GM12878 (cell line): ENCODE results near the gene FAM193A. TPM values are rescaled to one million over a fixed set of nuclear protein-coding genes. Genes with fewer than 3 reads are reported as not detected.

ENCODE experiments used
- BHLHE40 ChIP-seq, 2 experiments: fragments of 450-650 bp in 1 of 2; IDR thresholded peaks; 2 replicates each; pipeline ENCODE4 v1.6.1; 2011 to 2017; ENCODE audit warnings: low read depth in 2 of 2, borderline replicate concordance in 1 of 2, improper control_type of control experiment in 1 of 2, low read length in 1 of 2, mild to moderate bottlenecking in 1 of 2
- EP300 ChIP-seq, 2 experiments: fragments of 150-350 bp in 1 of 2; IDR thresholded peaks; 2 replicates each; pipeline ENCODE4 v1.6.1; 2011 to 2012; ENCODE audit warnings: low read depth in 2 of 2, low read length in 2 of 2, borderline replicate concordance in 1 of 2, improper control_type of control experiment in 1 of 2, inconsistent platforms in 1 of 2; ENCODE audit not compliant: control insufficient read depth in 1 of 2
- ESRRA ChIP-seq: IDR thresholded peaks from 2 replicates; pipeline ENCODE4 v1.6.1; 2012; ENCODE audit warnings: mild to moderate bottlenecking, low read length, improper control_type of control experiment
- FOXK2 ChIP-seq: fragments of 450-650 bp; IDR thresholded peaks from 2 replicates; pipeline ENCODE4 v1.6.1; 2017; ENCODE audit warnings: mild to moderate bottlenecking, moderate library complexity
- MXI1 ChIP-seq: fragments of 150-350 bp; IDR thresholded peaks from 2 replicates; pipeline ENCODE4 v1.6.1; 2011; ENCODE audit warnings: low read depth, mild to moderate bottlenecking, inconsistent platforms, low read length, improper control_type of control experiment
- RELA ChIP-seq: fragments of 450-650 bp; IDR thresholded peaks from 2 replicates; pipeline ENCODE4 v1.8.0; 2014; ENCODE audit warnings: borderline replicate concordance; ENCODE audit not compliant: partially characterized antibody
- SIN3A ChIP-seq: IDR thresholded peaks from 2 replicates; pipeline ENCODE4 v1.6.1; 2012; ENCODE audit warnings: low read depth, low read length, improper control_type of control experiment
- SRF ChIP-seq, 2 experiments: IDR thresholded peaks; 2 replicates each; pipeline ENCODE4 v1.6.1; 2011; ENCODE audit warnings: low read depth in 2 of 2, low read length in 2 of 2, mild to moderate bottlenecking in 1 of 2, moderate library complexity in 1 of 2
- ZBED1 ChIP-seq: IDR thresholded peaks from 2 replicates; pipeline ENCODE4 v1.6.1; 2016; ENCODE audit warnings: borderline replicate concordance
- polyA plus RNA-seq, 11 experiments: library from polyadenylated mRNA; depleted of rRNA in 4 of 11; unstranded in 6 of 11; stranded (reverse) in 5 of 11; fragments of >200 nt; fragmentation: Nextera tagmentation in 4 of 11; fragmentation: Illumina TruSeq in 1 of 11; extraction: Ambion mirVana in 4 of 11; extraction: Trizol in 1 of 11; gene quantifications; 1 replicate in 1 of 11; 2 replicates in 10 of 11; pipeline versions ENCODE4 v1.2.1 to v1.2.3, GENCODE V29; 2011 to 2016; ENCODE audit warnings: inconsistent platforms in 2 of 11, missing spikeins in 2 of 11, low read depth in 1 of 11
- total RNA-seq, 4 experiments: library from RNA; depleted of rRNA in 3 of 4; stranded (reverse); fragments of >200 nt in 3 of 4; fragmentation: Illumina TruSeq in 1 of 4; extraction: Trizol in 1 of 4; gene quantifications; 2 replicates each; pipeline versions ENCODE4 v1.2.1 to v1.2.3, GENCODE V29; 2013 to 2021
- TF ChIP-seq, protein P1 (sequence below): fragments of 450-650 bp; IDR thresholded peaks from 2 replicates; pipeline ENCODE4 v1.6.1; 2017; ENCODE audit warnings: mild to moderate bottlenecking, low read depth, inconsistent platforms; ENCODE audit not compliant: poor library complexity, severe bottlenecking
- TF ChIP-seq, protein P2 (sequence below): IDR thresholded peaks from 2 replicates; pipeline ENCODE4 v1.6.1; 2011; ENCODE audit warnings: low read depth, low read length, improper control_type of control experiment, borderline replicate concordance
- TF ChIP-seq, protein P3 (sequence below): fragments of 450-650 bp; IDR thresholded peaks from 2 replicates; pipeline ENCODE4 v1.6.1; 2017; ENCODE audit warnings: mild to moderate bottlenecking, moderate library complexity
- TF ChIP-seq, protein P4 (sequence below): IDR thresholded peaks from 2 replicates; pipeline ENCODE4 v1.6.1; 2011; ENCODE audit warnings: mild to moderate bottlenecking, low read depth, low read length, moderate library complexity; ENCODE audit not compliant: insufficient replicate concordance
- TF ChIP-seq, protein P5 (sequence below): fragments of 450-650 bp; IDR thresholded peaks from 2 replicates; pipeline ENCODE4 v1.6.1; 2016; ENCODE audit warnings: mild to moderate bottlenecking, moderate library complexity, borderline replicate concordance

The FAM193A gene
- total and polyA plus RNA-seq, 10 of the 15 experiments (the other 5 are each of a cell fraction or from before 2014, with no cell fraction given), result 0.52 to 23.3 (median 7.4) TPM

DNA sequence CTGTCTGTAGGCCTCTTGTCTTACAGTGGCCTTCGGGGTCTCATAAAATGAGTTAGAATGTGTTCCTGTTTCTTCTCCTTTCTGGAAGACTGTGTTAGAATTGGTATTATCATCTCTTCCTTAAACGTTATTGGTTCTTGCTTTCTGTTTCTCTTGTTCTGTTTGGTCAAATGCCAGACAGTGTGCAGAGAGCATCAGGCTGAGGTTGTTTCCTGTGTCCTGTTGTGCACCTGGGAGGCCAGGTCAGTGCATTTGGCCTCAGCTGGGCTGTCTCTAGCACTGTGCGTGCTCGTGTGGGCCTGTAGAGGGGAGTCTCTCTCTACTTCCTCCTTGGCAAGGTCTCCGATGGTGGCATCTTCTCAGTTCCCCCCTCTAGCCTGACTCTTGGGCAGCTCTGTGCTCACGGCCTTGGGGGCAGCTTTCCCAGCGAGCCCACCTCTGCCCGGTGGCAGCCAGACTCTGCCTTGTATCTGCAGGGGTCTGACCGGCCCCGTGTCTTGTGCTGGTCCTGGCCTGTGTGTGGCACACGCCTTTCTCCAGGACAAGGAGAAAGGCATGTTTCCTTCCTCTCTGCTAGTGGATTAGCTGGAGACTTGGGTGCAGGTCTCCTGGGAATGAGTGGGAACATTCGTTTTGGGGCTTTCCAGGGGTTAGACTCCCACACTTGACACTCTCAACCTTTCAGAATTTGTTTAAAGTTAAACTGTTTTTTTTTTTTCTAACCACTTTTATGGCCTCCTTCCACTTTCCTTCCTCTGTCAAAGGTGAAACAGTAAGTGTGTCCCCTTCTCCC lies 62.3 kb downstream of the FAM193A start (continued):
- TF ChIP-seq, protein P1, sequence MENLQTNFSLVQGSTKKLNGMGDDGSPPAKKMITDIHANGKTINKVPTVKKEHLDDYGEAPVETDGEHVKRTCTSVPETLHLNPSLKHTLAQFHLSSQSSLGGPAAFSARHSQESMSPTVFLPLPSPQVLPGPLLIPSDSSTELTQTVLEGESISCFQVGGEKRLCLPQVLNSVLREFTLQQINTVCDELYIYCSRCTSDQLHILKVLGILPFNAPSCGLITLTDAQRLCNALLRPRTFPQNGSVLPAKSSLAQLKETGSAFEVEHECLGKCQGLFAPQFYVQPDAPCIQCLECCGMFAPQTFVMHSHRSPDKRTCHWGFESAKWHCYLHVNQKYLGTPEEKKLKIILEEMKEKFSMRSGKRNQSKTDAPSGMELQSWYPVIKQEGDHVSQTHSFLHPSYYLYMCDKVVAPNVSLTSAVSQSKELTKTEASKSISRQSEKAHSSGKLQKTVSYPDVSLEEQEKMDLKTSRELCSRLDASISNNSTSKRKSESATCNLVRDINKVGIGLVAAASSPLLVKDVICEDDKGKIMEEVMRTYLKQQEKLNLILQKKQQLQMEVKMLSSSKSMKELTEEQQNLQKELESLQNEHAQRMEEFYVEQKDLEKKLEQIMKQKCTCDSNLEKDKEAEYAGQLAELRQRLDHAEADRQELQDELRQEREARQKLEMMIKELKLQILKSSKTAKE, result no peak
- TF ChIP-seq MXI1 (0 out of 2 replicates have a peak, but pooled peaks have one; percentile 54), SRF (IDR thresholded peaks at IDR 0.05; ENCODE audit: low read depth in 2 of 2, low read length in 2 of 2) (no peak), BHLHE40 (IDR thresholded peaks at IDR 0.05; ENCODE audit: borderline replicate concordance in 1 of 2, low read depth in 2 of 2, low read length in 1 of 2) (peak in 1 of 2 experiments; percentile 46; a peak in 2 of 4 replicates), SIN3A (no peak), RELA (peak; percentile 38), ESRRA (no peak), EP300 (IDR thresholded peaks at IDR 0.05; ENCODE audit: borderline replicate concordance in 1 of 2, control insufficient read depth in 1 of 2, low read depth in 2 of 2, low read length in 2 of 2) (peak in 1 of 2 experiments; percentile 25; a peak in 1 of 4 replicates), ZBED1 (no peak), FOXK2 (no peak)
- TF ChIP-seq, protein P2, sequence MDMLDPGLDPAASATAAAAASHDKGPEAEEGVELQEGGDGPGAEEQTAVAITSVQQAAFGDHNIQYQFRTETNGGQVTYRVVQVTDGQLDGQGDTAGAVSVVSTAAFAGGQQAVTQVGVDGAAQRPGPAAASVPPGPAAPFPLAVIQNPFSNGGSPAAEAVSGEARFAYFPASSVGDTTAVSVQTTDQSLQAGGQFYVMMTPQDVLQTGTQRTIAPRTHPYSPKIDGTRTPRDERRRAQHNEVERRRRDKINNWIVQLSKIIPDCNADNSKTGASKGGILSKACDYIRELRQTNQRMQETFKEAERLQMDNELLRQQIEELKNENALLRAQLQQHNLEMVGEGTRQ, result no peak
- TF ChIP-seq, protein P3, sequence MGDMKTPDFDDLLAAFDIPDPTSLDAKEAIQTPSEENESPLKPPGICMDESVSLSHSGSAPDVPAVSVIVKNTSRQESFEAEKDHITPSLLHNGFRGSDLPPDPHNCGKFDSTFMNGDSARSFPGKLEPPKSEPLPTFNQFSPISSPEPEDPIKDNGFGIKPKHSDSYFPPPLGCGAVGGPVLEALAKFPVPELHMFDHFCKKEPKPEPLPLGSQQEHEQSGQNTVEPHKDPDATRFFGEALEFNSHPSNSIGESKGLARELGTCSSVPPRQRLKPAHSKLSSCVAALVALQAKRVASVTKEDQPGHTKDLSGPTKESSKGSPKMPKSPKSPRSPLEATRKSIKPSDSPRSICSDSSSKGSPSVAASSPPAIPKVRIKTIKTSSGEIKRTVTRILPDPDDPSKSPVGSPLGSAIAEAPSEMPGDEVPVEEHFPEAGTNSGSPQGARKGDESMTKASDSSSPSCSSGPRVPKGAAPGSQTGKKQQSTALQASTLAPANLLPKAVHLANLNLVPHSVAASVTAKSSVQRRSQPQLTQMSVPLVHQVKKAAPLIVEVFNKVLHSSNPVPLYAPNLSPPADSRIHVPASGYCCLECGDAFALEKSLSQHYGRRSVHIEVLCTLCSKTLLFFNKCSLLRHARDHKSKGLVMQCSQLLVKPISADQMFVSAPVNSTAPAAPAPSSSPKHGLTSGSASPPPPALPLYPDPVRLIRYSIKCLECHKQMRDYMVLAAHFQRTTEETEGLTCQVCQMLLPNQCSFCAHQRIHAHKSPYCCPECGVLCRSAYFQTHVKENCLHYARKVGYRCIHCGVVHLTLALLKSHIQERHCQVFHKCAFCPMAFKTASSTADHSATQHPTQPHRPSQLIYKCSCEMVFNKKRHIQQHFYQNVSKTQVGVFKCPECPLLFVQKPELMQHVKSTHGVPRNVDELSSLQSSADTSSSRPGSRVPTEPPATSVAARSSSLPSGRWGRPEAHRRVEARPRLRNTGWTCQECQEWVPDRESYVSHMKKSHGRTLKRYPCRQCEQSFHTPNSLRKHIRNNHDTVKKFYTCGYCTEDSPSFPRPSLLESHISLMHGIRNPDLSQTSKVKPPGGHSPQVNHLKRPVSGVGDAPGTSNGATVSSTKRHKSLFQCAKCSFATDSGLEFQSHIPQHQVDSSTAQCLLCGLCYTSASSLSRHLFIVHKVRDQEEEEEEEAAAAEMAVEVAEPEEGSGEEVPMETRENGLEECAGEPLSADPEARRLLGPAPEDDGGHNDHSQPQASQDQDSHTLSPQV, result no peak
- TF ChIP-seq, protein P4, sequence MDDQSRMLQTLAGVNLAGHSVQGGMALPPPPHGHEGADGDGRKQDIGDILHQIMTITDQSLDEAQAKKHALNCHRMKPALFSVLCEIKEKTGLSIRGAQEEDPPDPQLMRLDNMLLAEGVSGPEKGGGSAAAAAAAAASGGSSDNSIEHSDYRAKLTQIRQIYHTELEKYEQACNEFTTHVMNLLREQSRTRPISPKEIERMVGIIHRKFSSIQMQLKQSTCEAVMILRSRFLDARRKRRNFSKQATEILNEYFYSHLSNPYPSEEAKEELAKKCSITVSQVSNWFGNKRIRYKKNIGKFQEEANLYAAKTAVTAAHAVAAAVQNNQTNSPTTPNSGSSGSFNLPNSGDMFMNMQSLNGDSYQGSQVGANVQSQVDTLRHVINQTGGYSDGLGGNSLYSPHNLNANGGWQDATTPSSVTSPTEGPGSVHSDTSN, result no peak
- TF ChIP-seq, protein P5, sequence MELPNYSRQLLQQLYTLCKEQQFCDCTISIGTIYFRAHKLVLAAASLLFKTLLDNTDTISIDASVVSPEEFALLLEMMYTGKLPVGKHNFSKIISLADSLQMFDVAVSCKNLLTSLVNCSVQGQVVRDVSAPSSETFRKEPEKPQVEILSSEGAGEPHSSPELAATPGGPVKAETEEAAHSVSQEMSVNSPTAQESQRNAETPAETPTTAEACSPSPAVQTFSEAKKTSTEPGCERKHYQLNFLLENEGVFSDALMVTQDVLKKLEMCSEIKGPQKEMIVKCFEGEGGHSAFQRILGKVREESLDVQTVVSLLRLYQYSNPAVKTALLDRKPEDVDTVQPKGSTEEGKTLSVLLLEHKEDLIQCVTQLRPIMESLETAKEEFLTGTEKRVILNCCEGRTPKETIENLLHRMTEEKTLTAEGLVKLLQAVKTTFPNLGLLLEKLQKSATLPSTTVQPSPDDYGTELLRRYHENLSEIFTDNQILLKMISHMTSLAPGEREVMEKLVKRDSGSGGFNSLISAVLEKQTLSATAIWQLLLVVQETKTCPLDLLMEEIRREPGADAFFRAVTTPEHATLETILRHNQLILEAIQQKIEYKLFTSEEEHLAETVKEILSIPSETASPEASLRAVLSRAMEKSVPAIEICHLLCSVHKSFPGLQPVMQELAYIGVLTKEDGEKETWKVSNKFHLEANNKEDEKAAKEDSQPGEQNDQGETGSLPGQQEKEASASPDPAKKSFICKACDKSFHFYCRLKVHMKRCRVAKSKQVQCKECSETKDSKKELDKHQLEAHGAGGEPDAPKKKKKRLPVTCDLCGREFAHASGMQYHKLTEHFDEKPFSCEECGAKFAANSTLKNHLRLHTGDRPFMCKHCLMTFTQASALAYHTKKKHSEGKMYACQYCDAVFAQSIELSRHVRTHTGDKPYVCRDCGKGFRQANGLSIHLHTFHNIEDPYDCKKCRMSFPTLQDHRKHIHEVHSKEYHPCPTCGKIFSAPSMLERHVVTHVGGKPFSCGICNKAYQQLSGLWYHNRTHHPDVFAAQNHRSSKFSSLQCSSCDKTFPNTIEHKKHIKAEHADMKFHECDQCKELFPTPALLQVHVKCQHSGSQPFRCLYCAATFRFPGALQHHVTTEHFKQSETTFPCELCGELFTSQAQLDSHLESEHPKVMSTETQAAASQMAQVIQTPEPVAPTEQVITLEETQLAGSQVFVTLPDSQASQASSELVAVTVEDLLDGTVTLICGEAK, result no peak
